Islet of Langerhans (tissue), 1 donor: ENCODE results near the gene TBC1D7.

Source experiments
- FAIRE-seq: peaks from one replicate; lab custom pipeline; 2011; peaks lifted over from hg19 to GRCh38; lab: Jason Lieb, UNC

Gene TBC1D7

DNA sequence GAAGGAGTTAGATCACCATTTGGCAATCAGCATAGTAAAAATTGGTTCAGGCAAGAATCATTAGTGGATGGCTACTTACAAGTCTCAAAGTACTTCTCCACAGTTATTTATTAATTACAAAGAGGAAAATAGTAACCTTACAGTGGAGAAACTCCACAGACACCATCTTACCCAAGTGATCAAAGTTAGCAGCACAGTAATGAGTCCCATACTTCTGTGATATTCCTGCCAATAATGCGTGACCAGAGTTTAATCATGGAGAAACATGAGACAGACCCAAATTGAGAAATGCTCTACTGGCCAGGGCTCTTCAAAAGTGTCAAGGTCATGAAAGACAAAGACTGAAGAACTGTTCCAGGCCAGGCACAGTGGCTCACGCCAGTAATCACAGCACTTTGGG, 9.5 kb downstream of the TBC1D7 start:
- no peak for FAIRE-seq

DNA sequence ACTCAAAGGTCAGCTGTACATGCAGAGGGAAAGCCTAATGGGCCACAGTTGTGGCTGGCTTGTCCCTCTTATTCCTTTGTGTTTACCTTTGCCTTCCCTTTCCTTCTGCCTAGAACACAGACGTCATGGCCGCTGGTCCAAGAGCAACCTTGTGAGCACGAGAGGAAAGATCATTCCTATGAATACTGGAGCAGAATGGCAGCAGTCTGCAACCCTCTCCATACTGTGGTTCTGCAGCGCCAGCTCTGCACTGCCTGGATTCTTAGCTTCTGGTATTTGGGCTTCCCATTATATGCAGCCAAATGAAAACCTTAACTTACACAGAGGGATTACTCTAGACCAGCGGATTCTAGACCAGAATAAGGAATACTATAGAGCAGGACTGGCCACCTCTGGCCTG, 12.4 kb downstream of the TBC1D7 start:
- FAIRE-seq = no peak

DNA sequence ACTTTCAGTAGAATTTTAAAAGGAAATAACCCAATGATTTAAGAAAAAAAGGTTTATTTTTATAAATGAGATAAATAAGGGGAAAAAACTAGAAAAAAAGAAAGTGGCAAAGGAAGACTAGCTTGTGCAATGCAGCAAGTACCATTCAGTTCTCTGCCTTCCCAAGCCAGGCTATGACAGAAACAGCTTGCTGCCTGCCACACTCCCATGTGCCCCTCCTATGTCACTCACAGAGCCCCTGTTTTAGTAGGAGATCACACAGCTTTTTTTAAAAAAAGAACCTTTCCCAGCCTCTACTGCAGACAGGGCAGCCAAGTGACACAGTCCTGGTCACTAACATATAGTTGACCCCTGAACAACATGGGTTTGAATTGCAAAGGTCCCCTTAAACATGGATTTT, 13.5 kb downstream of the TBC1D7 start:
- FAIRE-seq = no peak

- no peak for FAIRE-seq
These were observed 17.2 kb downstream of the TBC1D7 start for GRCh38 chr6:13311155-13311554.

DNA sequence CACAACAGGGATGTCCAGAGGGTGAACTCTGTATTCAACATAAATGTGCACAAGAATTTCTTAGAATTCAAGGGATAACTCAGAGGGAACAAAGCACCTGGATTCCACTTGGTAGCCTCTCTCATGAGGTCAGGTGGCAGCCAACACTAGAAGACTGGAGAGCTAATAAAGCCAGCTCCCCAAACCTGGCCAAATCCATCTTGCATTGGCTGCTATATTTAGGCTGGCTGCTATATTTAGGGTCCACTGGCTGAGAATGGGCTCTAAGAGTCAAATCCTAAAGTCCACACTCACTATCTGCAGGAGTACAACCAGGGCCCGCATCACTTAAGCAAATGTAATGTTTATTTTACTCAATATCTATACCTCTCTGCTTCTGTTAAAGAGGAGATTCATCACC, 20.0 kb downstream of the TBC1D7 start:
- no peak for FAIRE-seq

- no peak for FAIRE-seq
These were observed 20.8 kb downstream of the TBC1D7 start for GRCh38 chr6:13307508-13307995.

GRCh38 chr6:13305791-13306190, 22.5 kb downstream of the TBC1D7 start:
- FAIRE-seq = no peak

DNA sequence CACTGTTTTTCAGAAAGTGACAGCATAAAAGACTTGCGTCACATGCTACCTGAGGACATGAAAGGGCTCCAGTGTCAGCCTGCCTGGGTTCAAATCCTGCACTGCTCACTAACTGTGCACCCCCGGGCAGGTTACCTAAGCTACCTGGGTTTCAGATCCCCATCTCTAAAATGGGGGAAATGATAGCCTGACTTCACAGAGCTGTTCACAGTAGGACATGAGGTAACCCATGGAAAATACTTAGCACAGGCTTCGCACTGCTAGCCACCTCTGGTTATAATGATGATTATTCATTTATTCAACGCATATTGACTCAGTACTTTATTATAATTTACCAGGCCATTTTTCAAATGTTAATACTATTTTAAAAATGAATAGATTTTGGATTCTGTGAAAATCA, 23.0 kb downstream of the TBC1D7 start:
- FAIRE-seq = no peak

DNA sequence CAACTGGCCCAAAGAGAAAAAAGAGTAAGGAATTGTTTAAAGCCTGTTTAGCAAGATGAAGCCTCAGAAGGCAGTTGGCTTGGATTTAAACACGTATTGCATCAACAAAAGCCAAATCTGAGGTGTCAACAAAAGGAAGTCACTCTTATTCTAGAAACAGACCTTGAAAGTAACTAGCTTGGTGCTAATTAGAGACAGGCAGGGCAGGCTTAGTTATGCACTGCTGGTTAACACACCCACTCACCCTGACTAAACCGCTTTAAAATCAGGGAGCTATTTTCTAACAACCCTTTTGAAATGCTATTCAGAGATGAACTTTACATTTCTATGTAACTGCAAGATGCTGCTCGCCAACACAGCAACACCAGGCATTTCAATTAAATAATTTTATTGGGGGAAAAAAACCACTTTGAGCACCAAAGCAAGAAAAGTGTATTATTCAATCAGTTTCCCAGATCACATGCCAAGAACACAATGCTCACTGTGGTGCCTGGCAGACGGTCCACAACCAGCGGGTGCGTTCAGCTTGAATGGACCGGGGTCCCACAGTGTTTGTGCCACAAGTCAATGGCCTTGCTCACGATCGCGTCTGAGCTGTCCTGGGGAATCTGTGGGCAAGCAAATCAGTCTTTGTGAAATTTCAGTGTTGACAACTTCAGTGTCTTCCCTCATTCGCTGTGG, 23.6 kb downstream of the TBC1D7 start:
- no peak for FAIRE-seq

DNA sequence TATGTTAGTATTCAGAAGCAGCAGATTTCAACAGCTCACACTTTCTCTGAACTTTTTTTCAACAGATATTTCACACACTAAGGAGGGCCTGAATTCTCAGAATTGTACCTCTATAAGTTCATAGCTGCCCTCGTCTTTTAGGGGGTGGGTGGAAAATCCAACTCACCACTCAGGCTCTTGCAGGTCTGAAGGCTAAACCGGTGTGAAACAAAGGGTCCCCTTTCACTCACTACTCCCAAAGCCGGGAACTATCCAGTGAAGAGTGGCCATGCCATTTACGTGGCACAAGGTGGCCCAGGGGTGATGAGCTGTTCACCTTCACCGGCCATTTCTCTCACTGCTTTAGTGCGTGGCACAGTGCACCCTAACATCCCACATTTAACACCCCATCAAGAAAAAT, 24.2 kb downstream of the TBC1D7 start:
- FAIRE-seq = no peak

DNA sequence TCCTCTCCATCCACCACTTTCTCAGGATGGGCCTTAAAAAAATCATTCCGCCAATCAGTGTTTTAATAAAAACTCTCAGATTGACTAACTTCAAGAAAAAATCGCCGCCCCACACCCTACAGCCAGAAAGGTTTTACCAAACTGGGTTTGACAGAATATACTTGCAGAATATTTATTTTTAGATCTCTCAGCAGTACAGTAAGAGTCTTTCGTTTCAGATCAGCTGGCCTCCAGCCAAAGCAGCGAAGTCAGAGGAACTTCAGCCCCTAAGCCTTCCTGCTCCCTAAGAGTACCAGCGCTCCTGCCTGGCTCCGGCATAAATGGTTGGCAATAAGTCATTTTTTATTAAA, 24.7 kb downstream of the TBC1D7 start:
- no peak for FAIRE-seq

GRCh38 chr6:13302751-13303667, 25.3 kb downstream of the TBC1D7 start:
- no peak for FAIRE-seq

- FAIRE-seq = no peak
These were observed 26.0 kb downstream of the TBC1D7 start for GRCh38 chr6:13302291-13302690.

GRCh38 chr6:13300643-13301590, 27.4 kb downstream of the TBC1D7 start:
- no peak for FAIRE-seq

- FAIRE-seq = no peak
These were observed 28.4 kb downstream of the TBC1D7 start for GRCh38 chr6:13299918-13300317.

DNA sequence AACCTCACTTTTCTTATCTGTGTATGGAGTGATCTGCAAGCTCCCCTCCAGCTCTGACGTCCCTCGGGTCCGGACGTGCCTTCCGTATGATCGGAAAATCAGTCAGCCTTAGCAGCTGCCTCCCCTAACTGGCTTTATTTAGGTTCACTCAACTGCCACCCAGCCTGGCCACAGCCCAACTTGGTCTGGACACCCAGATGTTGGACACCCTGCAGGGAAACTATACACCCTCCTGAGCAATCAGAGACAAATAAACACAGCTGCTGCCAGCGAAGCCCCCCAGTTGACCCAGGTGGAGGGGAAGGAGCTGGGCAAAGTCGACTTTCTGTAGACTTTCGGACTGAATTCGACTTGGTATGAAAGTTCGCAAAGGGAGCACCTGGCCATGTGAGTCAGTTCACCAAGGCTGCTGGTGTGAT, 28.9 kb downstream of the TBC1D7 start:
- FAIRE-seq = no peak

GRCh38 chr6:13298446-13298845, 29.9 kb downstream of the TBC1D7 start:
- FAIRE-seq = no peak

GRCh38 chr6:13297391-13297790, 30.9 kb downstream of the TBC1D7 start:
- FAIRE-seq = no peak

- FAIRE-seq = no peak
These were observed 31.8 kb downstream of the TBC1D7 start for GRCh38 chr6:13296536-13296997.

GRCh38 chr6:13295576-13295975, 32.8 kb downstream of the TBC1D7 start:
- FAIRE-seq = no peak

DNA sequence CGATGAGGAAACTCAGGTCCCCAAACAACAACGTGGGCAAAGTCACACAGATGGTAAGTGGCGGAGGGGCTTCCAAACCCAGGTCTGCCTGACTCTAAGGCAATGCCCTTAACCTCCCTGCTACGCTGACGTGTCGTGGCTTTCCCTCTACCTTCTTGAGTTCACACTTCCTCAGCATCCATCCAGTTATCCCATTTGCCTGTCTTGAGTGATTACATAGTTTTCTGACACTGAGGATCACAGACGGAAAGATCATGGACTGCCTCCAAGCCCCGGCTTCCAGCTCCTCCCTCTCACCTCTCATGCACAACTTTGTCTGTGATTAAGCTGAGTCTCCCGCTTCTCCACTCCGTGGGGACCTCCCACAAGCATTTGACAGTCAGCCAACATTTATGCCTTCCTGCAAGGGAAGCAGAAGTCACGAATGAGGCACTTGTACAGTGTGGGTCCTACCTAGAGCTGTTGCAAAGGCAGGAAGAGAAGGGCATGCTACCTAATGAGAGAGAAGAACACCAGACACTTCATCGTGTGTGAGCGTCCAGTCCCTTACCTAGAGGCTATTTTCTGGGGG, 33.8 kb downstream of the TBC1D7 start:
- FAIRE-seq = no peak

- no peak for FAIRE-seq
These were observed 35.6 kb downstream of the TBC1D7 start for GRCh38 chr6:13292774-13293173.
